C4-2B (cell line): ENCODE results near the gene VSX1.

Experiments used
- ZFX ChIP-seq: fragments of 450-650 bp; IDR thresholded peaks from 2 replicates; pipeline ENCODE4 v1.6.1; 2017
- TF ChIP-seq, protein P1 (sequence below): fragments of 450-650 bp; conservative IDR thresholded peaks from 2 replicates; pipeline ENCODE4 v1.5.1; 2017; ENCODE audit warnings: mild to moderate bottlenecking

DNA sequence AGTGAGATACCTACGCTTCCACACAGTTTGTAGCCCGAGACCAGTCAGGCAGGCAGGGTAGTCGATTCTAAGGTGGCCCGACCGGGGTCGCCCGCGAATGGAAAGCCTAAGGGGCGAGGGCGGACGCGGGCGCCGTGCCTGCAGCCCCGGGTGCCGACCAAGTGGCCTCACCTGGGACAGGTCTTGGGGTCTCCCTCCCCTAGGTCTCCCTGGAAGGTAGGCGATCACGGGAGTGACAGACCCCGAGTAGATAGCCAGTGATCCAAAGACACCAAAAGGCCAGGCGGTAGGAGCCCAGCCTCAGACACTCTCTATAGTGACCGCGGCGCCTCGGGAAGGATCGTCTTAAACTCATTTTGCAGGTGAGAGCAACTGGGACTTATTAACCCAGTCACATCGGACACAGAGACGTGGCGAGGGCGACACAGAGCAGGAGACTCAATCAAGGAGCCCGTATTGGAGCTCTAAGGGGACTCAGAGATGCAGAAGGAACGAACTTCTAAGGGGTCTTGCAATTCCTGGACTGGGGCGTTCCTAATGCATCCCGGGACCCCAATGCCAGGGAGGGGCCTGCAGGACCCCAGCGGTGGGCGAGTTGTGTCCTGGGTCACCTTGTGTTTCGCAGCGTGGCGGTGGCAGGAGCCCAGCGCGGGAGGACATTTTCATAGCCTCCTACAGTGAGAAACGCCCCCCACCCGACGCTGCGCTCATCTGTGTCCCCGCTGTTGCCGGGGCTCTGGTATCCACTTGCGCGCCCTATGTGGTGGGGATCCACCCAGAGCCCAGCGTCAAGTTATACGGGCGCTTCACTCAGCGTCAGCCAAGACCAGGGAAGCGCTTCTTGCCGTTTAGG lies 2.1 kb upstream of the VSX1 start:
- TF ChIP-seq, protein P1, sequence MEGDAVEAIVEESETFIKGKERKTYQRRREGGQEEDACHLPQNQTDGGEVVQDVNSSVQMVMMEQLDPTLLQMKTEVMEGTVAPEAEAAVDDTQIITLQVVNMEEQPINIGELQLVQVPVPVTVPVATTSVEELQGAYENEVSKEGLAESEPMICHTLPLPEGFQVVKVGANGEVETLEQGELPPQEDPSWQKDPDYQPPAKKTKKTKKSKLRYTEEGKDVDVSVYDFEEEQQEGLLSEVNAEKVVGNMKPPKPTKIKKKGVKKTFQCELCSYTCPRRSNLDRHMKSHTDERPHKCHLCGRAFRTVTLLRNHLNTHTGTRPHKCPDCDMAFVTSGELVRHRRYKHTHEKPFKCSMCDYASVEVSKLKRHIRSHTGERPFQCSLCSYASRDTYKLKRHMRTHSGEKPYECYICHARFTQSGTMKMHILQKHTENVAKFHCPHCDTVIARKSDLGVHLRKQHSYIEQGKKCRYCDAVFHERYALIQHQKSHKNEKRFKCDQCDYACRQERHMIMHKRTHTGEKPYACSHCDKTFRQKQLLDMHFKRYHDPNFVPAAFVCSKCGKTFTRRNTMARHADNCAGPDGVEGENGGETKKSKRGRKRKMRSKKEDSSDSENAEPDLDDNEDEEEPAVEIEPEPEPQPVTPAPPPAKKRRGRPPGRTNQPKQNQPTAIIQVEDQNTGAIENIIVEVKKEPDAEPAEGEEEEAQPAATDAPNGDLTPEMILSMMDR: no peak
- no peak for TF ChIP-seq ZFX
